ENCODE measurements around the gene PPFIA3. TPM values are rescaled to one million over a fixed set of nuclear protein-coding genes. Genes with fewer than 3 reads are reported as not detected.

PPFIA3 gene
- total RNA-seq, 2 donors from 2014 or later: 6.7 to 15.2 TPM

GRCh38 chr19:49150944-49151243, 31.6 kb downstream of the PPFIA3 start:
- H3K4me1 ChIP-seq: peaks cover 36% of the 10 kb centered on the region

GRCh38 chr19:49151267-49152118, 32.1 kb downstream of the PPFIA3 start:
- ATAC-seq (peak; percentile 49), DNase-seq (peak; percentile 94 to 97 (median 95))
- Histone ChIP-seq H3K4me3 (no peak overlapping the region), H3K27me3 (no peaks in the 10 kb centered on the region), H3K36me3 (replicated peaks in 1 of 2; ENCODE audit: insufficient read depth in 1 of 2, low read depth in 2 of 2) (no peaks in the 10 kb centered on the region), H3K9me3 (no peaks in the 10 kb centered on the region), H3K4me1 (peaks cover 33% of the 10 kb centered on the region), H3K27ac (peak overlapping the region; percentile 14 to 85 (median 82))
- 6 to 14% methylated on average over 31 to 45 of the region's 45 CpGs for WGBS, 2 donors
- intact Hi-C loops (cut with DNase I): no loop called here
- TF ChIP-seq POLR2A (IDR thresholded peaks at IDR 0.05): peak in 1 of 3 donors; percentile 44
- TF ChIP-seq CTCF (IDR thresholded peaks at IDR 0.05): no peak

More at GRCh38 chr19:49150944-49151243, 31.6 kb downstream of the PPFIA3 start:
- TF ChIP-seq CTCF (IDR thresholded peaks at IDR 0.05) (no peak), POLR2A (IDR thresholded peaks at IDR 0.05) (no peak)
- peak overlapping the region; percentile 23 to 26 for H3K4me3 ChIP-seq
- DNase-seq: peak in 1 of 4 donors; percentile 23
- H3K36me3 ChIP-seq (replicated peaks in 1 of 2; ENCODE audit: insufficient read depth in 1 of 2, low read depth in 2 of 2): no peaks in the 10 kb centered on the region
- WGBS, 2 donors: 10 to 19% methylated on average over 6 to 16 of the region's 16 CpGs
- peak overlapping the region in 3 of 4 donors; percentile 81 to 85 (median 84) for H3K27ac ChIP-seq
- no peaks in the 10 kb centered on the region for H3K9me3 ChIP-seq
- intact Hi-C loops (cut with DNase I): no loop called here
- ATAC-seq: no peak
- H3K27me3 ChIP-seq: no peaks in the 10 kb centered on the region

- no peaks in the 10 kb centered on the region for H3K27me3 ChIP-seq
- peaks cover 33% of the 10 kb centered on the region for H3K4me1 ChIP-seq
- ATAC-seq: no peak
- TF ChIP-seq CTCF (IDR thresholded peaks at IDR 0.05) (no peak), POLR2A (IDR thresholded peaks at IDR 0.05) (no peak)
- H3K36me3 ChIP-seq (replicated peaks in 1 of 2; ENCODE audit: insufficient read depth in 1 of 2, low read depth in 2 of 2): no peaks in the 10 kb centered on the region
- intact Hi-C loops (cut with DNase I): no loop called here
- no peaks in the 10 kb centered on the region for H3K9me3 ChIP-seq
- DNase-seq: no peak
- H3K27ac ChIP-seq: peak overlapping the region in 2 of 4 donors; percentile 84 to 85
- no peak overlapping the region for H3K4me3 ChIP-seq
- WGBS, 2 donors: 29 to 69% methylated on average over 3 to 10 of the region's 10 CpGs
Measured at GRCh38 chr19:49152119-49152550, 32.8 kb downstream of the PPFIA3 start.

GRCh38 chr19:49153167-49153809, 33.9 kb downstream of the PPFIA3 start:
- WGBS, 2 donors: 73 to 93% methylated on average over 10 of the region's 10 CpGs
- no peaks in the 10 kb centered on the region for H3K9me3 ChIP-seq
- no peaks in the 10 kb centered on the region for H3K27me3 ChIP-seq
- no peak for TF ChIP-seq POLR2A (IDR thresholded peaks at IDR 0.05)
- intact Hi-C loops (cut with DNase I): no loop called here
- H3K36me3 ChIP-seq (replicated peaks in 1 of 2; ENCODE audit: insufficient read depth in 1 of 2, low read depth in 2 of 2): no peaks in the 10 kb centered on the region
- no peak overlapping the region for H3K27ac ChIP-seq
- DNase-seq (peak in 1 of 4 donors; percentile 15), ATAC-seq (no peak)
- no peak overlapping the region for H3K4me3 ChIP-seq
- H3K4me1 ChIP-seq: peaks cover 40% of the 10 kb centered on the region

- Histone ChIP-seq H3K27me3 (no peaks in the 10 kb centered on the region), H3K9me3 (no peaks in the 10 kb centered on the region), H3K4me1 (peaks cover 37% of the 10 kb centered on the region), H3K36me3 (replicated peaks in 1 of 2; ENCODE audit: insufficient read depth in 1 of 2, low read depth in 2 of 2) (no peaks in the 10 kb centered on the region), H3K27ac (no peak overlapping the region), H3K4me3 (no peak overlapping the region)
- intact Hi-C loops (cut with DNase I): no loop called here
- ATAC-seq: no peak
- TF ChIP-seq POLR2A (IDR thresholded peaks at IDR 0.05): no peak
- no peak for TF ChIP-seq CTCF (IDR thresholded peaks at IDR 0.05)
- DNase-seq: no peak
- 82 to 91% methylated on average over 6 of the region's 6 CpGs for WGBS, 2 donors
Measured at GRCh38 chr19:49154279-49154678, 34.9 kb downstream of the PPFIA3 start.

All from body of pancreas (tissue), 4 donors.